Activated CD8-positive, alpha-beta T cell treated with anti-CD3 and anti-CD28 coated beads for 36 hours (primary cell): Measurements from ENCODE around the gene CFAP299. TPM values are rescaled to one million over a fixed set of nuclear protein-coding genes. Genes with fewer than 3 reads are reported as not detected.
"Not testable (repeated sequence)": the region's sequence is repeated elsewhere in the genome, so short reads cannot be mapped to it uniquely, and the experiment has no call there.

Experiments used
- ATAC-seq: fragments of 200-7000 bp; cut with Tn5 transposase; one replicate; pipeline ENCODE4 v1.10.0; 2021; ENCODE audit warnings: mild to moderate bottlenecking, moderate library complexity
- CTCF ChIA-PET: fragments of 350-600 bp; sonication (Branson Sonifier 250); formaldehyde crosslinking; loops from one replicate; lab custom pipeline; 2021; ENCODE audit warnings: antibody characterized with exemption; lab: Charles Lee
- POLR2A ChIA-PET: fragments of 350-600 bp; sonication (Branson Sonifier 250); formaldehyde crosslinking; loops from one replicate; lab custom pipeline; 2021; ENCODE audit warnings: antibody characterized with exemption; lab: Charles Lee
- DNase-seq: peaks from one replicate; pipeline ENCODE4 v3.0.0-alpha.2; 2020
- H3K27ac Mint-ChIP-seq: one replicate; pipeline ENCODE4 v1.8.0; 2021; ENCODE audit warnings: mild to moderate bottlenecking, mixed read lengths
- H3K27me3 Mint-ChIP-seq: one replicate; pipeline ENCODE4 v1.8.0; 2021; ENCODE audit warnings: mixed read lengths
- H3K36me3 Mint-ChIP-seq: one replicate; pipeline ENCODE4 v1.8.0; 2021; ENCODE audit warnings: low read depth, mixed read lengths
- H3K4me1 Mint-ChIP-seq: one replicate; pipeline ENCODE4 v1.8.0; 2021; ENCODE audit warnings: low read depth, mixed read lengths
- H3K4me3 Mint-ChIP-seq: one replicate; pipeline ENCODE4 v1.8.0; 2021; ENCODE audit warnings: mild to moderate bottlenecking, moderate library complexity, mixed read lengths
- H3K9me3 Mint-ChIP-seq: one replicate; pipeline ENCODE4 v1.8.0; 2021; ENCODE audit warnings: mixed read lengths
- intact Hi-C: fragments of 100-400 bp; cut with micrococcal nuclease; formaldehyde crosslinking; loops from one replicate; pipeline ENCODE4 v1.10.0; 2022
- total RNA-seq, 2 experiments: library from RNA; stranded (reverse); gene quantifications; one replicate each; pipeline ENCODE4 v1.2.3, GENCODE V29; 2021
- TF ChIP-seq, protein P1 (sequence below): fragments of 200-600 bp; IDR thresholded peaks from one replicate; pipeline ENCODE4 v1.8.0; 2022; ENCODE audit warnings: antibody characterized with exemption, mild to moderate bottlenecking

The CFAP299 gene
- total RNA-seq, 2 experiments from 2014 or later = not detected

DNA sequence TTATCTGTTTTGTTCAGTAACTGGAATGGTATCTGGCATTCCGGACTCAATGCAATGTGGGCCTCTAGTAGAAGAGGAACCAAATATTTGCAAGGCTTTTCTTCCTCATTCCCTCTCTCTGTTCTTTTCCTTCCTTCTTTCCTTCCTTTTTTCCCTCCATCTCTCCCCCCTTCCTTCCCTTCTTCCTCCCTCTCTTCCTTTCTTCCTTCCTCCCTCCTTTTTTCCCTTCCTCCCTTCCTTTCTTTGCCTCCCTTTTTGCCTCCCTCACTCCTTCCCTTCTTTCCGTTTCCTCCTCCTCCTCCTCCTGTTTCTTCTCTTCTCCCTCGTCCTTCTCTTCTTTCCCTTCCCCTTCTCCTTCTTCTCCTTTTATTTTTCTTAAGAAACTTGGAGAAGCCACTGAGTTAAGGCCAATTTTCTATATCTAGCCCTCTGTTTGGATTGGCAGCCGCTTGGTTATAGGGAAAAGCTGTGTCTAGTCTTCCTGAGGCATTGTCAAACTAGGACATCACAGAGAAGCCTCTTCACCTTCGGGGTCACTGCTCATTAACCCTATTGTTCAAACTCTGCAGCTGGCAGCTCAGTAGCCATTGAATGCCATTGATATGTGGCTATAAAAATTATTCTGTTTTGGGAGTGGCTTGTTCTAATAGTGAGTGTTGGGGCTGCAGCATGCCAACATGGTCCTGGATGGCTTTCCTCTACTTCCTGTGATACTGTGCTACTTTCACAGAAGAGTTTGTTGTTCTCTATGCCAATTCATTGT lies 95.9 kb downstream of the CFAP299 start:
- intact Hi-C loops = no loop called here
- no peak for ATAC-seq
- CTCF ChIA-PET = no interaction called here
- DNase-seq = no peak
- H3K4me3 Mint-ChIP-seq = no peak overlapping the region
- no peak overlapping the region for H3K27ac Mint-ChIP-seq
- no peaks in the 10 kb centered on the region for H3K27me3 Mint-ChIP-seq
- POLR2A ChIA-PET = no interaction called here
- H3K4me1 Mint-ChIP-seq = peaks cover 6% of the 10 kb centered on the region
- no peaks in the 10 kb centered on the region for H3K9me3 Mint-ChIP-seq
- TF ChIP-seq, protein P1, sequence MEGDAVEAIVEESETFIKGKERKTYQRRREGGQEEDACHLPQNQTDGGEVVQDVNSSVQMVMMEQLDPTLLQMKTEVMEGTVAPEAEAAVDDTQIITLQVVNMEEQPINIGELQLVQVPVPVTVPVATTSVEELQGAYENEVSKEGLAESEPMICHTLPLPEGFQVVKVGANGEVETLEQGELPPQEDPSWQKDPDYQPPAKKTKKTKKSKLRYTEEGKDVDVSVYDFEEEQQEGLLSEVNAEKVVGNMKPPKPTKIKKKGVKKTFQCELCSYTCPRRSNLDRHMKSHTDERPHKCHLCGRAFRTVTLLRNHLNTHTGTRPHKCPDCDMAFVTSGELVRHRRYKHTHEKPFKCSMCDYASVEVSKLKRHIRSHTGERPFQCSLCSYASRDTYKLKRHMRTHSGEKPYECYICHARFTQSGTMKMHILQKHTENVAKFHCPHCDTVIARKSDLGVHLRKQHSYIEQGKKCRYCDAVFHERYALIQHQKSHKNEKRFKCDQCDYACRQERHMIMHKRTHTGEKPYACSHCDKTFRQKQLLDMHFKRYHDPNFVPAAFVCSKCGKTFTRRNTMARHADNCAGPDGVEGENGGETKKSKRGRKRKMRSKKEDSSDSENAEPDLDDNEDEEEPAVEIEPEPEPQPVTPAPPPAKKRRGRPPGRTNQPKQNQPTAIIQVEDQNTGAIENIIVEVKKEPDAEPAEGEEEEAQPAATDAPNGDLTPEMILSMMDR = no peak
- no peaks in the 10 kb centered on the region for H3K36me3 Mint-ChIP-seq

GRCh38 chr4:80434238-80434637 lies 98.7 kb downstream of the CFAP299 start:
- intact Hi-C loops = no loop called here
- ATAC-seq = no peak
- TF ChIP-seq, protein P1 = no peak
- no peaks in the 10 kb centered on the region for H3K36me3 Mint-ChIP-seq
- ChIA-PET CTCF (no interaction called here), POLR2A (no interaction called here)
- no peaks in the 10 kb centered on the region for H3K27me3 Mint-ChIP-seq
- peaks cover 18% of the 10 kb centered on the region for H3K4me1 Mint-ChIP-seq
- H3K4me3 Mint-ChIP-seq = no peak overlapping the region
- H3K9me3 Mint-ChIP-seq = no peaks in the 10 kb centered on the region
- no peak overlapping the region for H3K27ac Mint-ChIP-seq
- DNase-seq = no peak

- peaks cover 5% of the 10 kb centered on the region for H3K36me3 Mint-ChIP-seq
- ATAC-seq = no peak
These were observed 102.5 kb downstream of the CFAP299 start for GRCh38 chr4:80438016-80438415.

GRCh38 chr4:80439294-80440061 lies 103.9 kb downstream of the CFAP299 start:
- peaks cover 22% of the 10 kb centered on the region for H3K4me1 Mint-ChIP-seq
- H3K9me3 Mint-ChIP-seq, intact Hi-C loops, POLR2A ChIA-PET, H3K4me3 Mint-ChIP-seq, H3K27ac Mint-ChIP-seq, H3K27me3 Mint-ChIP-seq, ATAC-seq, H3K36me3 Mint-ChIP-seq: not testable (repeated sequence)
- CTCF ChIA-PET = interaction anchor here (0.9 kb wide), 1 partner anchor 18 kb away, joined by 3 read pairs; no protein-coding TSS in a partner anchor
- peak; percentile 31 for DNase-seq

More at GRCh38 chr4:80438016-80438415, 102.5 kb downstream of the CFAP299 start:
- CTCF ChIA-PET = interaction anchor here (0.9 kb wide), 1 partner anchor 10 kb away, joined by 4 read pairs; no protein-coding TSS in a partner anchor
- H3K27me3 Mint-ChIP-seq = no peaks in the 10 kb centered on the region
- POLR2A ChIA-PET = interaction anchor here (1.1 kb wide), 1 partner anchor 10 kb away, joined by 3 read pairs; no protein-coding TSS in a partner anchor
- DNase-seq = no peak
- H3K9me3 Mint-ChIP-seq = peaks cover 8% of the 10 kb centered on the region
- no peak overlapping the region for H3K27ac Mint-ChIP-seq
- intact Hi-C loops = no loop called here
- peaks cover 26% of the 10 kb centered on the region for H3K4me1 Mint-ChIP-seq
- H3K4me3 Mint-ChIP-seq = no peak overlapping the region
- TF ChIP-seq, protein P1 = no peak

- Mint-ChIP-seq H3K4me3 (no peak overlapping the region), H3K36me3 (peaks cover 2% of the 10 kb centered on the region), H3K27ac (no peak overlapping the region), H3K27me3 (no peaks in the 10 kb centered on the region), H3K9me3 (peaks cover 3% of the 10 kb centered on the region), H3K4me1 (no peaks in the 10 kb centered on the region)
- intact Hi-C loops = no loop called here
- ChIA-PET POLR2A (no interaction called here), CTCF (no interaction called here)
- TF ChIP-seq, protein P1 = no peak
- no peak for ATAC-seq
- no peak for DNase-seq
These were observed 110.7 kb downstream of the CFAP299 start for GRCh38 chr4:80446248-80446647.
